Right hindlimb (tissue), 1 donor: ENCODE data around the gene LDLRAD4.
A peak's percentile ranks its signal among the peaks of the same experiment; 100 is the strongest.
"Not testable (repeated sequence)": the region's sequence is repeated elsewhere in the genome, so short reads cannot be mapped to it uniquely, and the experiment has no call there.

Source experiments
- DNase-seq: peaks from one replicate; pipeline ENCODE4 v3.0.0-alpha.2; 2018

The LDLRAD4 gene

DNA sequence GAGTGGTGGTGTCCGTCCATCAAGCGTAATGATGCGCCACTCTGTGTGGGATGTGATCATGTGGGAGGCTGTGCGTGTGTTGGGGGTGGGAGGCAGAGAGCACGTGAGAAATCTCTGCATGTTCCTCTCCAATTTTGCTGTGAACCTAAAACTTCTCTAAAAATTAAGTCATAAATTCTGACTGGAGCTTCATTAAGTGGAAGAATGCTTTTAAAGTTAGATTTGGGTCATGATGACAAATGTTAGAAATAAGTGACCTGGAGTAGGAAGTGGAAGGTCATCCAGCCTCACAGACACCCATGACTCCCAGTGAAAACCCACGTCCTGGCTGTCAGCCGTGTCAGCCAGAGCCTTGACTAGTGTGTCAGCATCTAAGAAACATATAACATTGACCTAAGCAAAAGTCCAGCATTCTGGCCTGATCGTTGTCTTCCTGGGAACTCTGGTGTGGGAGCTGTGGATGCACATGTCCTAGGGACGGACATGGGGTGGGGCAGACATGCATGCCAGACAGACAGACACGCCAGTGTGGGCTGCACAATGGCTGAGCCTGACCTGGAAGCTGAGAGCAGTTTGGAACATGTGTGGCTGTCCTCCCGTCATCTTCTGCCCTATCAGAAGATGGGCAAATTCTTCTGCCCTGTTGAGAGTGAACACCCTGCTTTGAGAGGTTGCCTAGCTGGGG lies 262.2 kb downstream of the LDLRAD4 start:
- no peak for DNase-seq

DNA sequence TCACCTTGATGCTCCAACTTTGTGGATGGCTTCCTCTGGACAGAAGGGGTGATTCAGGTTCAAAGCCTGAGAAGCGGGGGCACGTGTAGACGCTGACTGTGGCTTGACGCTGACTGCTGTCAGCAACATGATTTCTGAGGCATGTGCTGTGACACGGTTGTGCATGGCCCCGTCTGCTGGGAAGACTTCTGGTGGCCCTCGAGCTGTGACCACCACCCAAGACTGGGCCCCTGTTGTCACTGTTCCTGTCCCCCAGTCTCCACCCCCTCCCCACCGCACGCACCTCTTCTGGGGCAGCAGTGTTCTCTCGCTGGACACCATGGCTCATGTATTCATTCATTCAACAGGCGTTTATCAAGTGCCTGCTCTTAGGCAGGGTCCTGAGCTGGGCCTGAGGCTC lies 262.8 kb downstream of the LDLRAD4 start:
- DNase-seq, result no peak

GRCh38 chr18:13481820-13482617 lies 263.5 kb downstream of the LDLRAD4 start:
- no peak for DNase-seq

GRCh38 chr18:13482618-13482945 lies 264.0 kb downstream of the LDLRAD4 start:
- DNase-seq, result no peak

DNA sequence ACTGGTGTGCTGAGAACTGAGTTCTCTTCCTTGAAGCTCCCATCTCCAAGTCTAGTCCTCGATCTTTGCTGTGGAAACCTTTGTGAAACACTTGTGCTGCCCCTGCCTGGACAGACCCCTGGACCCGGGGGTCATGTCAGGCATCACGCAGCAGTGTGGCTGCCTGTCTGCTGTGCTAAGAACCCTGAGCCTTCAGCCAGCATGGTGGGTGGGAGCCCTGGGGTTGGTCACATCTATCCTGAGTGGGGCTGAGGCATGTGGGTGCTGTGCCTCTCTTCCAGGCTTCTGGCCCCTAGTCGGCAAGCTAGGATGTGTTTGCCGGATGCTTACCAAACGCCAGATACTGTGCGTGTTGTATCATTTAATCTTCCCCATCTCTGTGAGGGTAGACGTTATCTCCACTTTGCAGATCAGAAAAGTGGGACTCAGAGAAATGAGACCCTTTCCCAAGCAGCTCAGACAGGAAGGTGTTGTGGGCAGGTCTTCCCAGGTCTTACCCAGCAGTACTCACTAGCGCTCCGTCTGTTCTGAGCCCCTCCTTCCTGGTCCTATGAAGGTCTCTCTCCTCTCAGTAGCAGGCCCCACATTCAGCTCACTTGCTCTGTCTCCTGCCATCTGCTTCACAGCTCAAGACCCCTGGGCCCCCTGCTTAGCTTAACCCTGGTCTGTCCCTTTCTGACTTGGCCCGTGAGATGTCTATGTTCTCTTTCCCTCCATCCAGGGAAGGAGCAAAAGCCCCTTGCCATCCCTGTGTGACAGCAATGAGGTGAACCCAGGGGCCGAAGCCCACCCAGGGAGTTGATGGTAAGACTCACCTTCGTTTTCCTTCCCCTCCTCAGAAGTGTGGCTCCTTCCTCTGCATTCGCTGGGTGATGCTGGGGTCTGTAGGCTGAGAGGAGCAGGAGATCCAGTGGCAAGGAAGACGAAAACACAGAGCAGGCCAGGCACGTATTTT lies 265.0 kb downstream of the LDLRAD4 start:
- DNase-seq, result no peak

DNA sequence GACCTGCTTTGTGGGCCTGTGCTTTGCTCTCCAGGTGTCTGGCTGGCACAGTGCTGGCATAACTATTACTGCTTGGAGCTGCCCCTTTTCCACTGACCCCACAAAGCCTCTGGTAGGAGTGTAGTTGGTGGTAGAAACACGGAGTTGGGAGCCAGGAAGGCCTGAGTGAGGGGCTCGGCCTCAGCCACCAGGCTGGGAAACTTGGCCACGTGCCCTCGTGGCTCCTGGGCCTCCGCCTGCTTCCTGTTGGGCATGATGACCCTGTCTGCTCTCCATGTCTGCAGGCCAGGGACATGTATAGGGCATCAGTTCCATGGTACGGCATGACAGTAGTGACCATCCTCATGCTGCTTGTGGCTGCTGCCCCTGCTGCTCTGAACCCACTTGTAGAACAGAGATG lies 266.6 kb downstream of the LDLRAD4 start:
- DNase-seq, result no peak

DNA sequence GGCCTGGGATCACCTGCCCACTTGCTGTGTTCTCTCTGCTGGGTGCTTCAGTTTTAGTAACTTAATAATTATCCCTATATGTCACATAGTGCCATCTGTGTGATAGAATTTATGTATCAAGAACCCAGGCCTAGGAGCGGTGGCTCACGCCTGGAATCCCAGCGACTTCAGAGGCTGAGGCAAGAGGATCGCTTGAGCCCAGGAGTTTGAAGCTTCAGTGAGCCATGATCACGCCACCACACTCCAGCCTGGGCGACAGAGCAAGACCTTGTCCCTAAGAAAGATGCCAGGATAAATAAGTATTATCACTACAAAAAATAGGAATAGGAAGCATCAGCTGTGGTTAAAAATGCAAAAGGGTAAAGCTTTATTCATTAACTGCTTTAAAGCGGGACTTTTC lies 267.0 kb downstream of the LDLRAD4 start:
- no peak for DNase-seq

DNA sequence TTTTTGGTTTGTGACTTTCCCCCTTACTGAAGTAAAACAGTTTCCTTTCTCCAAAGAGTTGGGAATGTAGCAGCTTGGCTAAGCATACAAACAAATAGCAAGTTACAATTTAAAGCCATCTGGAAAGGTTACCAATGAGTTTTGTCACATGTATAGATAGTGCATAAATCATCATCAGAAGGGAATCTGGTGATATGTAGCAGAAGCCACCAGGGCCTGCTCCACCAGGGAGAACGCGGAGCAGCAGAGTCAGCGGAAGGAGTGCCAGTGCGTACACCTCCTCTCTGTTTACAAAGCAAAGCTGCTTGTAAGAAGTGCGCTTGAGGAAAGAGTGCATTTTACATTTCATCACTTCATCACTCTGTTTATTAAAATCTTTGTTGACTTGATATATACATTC lies 267.7 kb downstream of the LDLRAD4 start:
- DNase-seq, result no peak

DNA sequence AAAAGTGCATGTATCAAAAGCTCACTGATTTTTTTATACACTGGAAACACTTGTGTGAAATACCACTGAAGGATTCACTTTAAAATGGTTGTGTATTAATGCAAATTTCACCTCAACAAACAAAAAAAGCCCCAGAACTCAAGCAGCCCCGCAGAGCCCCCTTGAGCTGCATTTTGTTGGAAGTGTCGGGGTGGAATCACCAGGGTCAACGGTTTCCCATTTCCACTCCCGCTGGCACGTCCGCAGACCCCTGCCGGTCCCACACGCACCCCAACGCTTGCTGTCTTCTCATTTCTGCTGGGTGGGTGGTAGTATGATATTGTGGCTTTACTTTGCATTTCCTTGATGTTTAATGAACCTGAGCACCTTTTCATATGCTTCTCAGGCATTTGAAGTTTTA lies 268.1 kb downstream of the LDLRAD4 start:
- DNase-seq, result no peak

DNA sequence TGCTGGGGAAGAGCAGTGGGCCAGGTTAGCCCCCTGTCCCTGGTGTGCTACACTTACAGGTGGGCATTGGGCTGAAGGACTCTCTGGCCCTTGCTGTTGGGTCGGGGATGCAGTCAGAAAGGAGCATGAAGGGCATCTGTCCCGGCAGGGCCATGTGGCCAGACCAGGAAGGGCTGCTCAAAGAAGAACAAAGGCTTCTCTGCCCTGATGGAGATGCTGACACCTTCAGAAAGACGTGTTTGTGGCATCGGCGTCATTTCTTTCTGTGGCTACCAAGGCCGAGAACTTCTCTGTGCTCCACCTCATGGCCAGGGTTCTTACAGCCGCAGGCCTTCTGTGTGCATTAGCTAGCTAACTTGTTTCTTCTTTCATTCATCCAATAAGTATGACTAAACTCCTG lies 268.7 kb downstream of the LDLRAD4 start:
- DNase-seq, result no peak

GRCh38 chr18:13488281-13488929 lies 269.8 kb downstream of the LDLRAD4 start:
- no peak for DNase-seq

DNA sequence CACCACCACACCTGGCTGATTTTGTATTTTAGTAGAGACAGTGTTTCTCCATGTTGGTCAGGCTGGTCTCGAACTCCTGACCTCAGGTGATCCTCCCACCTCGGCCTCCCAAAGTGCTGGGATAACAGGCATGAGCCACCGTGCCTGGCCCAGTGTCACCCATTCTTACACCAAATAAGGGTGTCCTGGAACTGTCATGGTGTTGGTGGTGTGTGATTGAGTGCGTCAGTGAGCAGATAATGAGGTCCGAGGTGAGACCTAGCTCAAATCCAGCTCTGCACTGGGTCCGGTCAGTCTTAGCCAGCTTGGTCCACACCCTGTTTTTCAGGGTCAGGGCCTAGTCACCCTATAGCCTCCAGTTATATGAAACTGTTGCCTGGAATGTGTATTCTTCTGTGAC lies 270.7 kb downstream of the LDLRAD4 start:
- not testable (repeated sequence) for DNase-seq

GRCh38 chr18:13491138-13491537 lies 272.6 kb downstream of the LDLRAD4 start:
- DNase-seq, result no peak

DNA sequence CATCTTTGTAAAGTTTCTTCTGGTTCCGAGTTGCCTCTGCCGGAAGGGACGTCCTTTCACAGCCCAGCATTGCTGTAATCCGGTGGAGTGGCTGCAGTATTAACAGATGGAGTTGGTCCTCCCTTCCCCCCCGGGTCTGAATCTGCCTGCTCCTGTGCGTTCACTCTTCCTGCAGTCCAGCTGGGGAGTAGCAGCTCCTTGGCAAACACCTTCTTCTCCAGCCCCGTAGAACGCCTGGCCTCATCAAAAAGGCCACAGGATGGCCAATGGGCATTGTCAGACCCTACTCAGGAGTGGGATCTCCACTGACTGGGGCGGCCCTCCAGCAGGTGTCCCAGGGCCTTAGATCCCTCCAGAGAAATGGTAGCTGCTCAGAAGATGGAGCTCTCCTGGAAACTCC lies 273.8 kb downstream of the LDLRAD4 start:
- DNase-seq, result no peak

DNA sequence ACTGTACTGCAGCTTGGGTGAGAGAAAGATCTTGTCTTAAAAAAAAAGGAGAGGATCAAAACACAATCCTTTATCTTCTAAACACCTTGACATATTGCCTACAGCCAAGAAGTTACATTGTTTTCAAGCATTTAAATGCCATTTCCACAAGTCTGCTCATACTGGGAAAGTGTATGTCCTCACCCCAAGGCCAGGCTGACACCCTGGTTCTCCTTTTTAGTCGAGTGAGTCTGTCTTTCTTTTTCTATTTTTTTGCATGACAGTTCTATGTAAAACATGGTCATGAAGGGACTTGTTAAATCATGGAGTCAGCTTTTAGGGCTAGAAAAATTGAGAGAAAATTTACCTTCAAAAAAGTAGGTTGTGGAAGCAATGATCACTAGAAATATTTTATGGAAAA lies 274.5 kb downstream of the LDLRAD4 start:
- DNase-seq, result no peak

DNA sequence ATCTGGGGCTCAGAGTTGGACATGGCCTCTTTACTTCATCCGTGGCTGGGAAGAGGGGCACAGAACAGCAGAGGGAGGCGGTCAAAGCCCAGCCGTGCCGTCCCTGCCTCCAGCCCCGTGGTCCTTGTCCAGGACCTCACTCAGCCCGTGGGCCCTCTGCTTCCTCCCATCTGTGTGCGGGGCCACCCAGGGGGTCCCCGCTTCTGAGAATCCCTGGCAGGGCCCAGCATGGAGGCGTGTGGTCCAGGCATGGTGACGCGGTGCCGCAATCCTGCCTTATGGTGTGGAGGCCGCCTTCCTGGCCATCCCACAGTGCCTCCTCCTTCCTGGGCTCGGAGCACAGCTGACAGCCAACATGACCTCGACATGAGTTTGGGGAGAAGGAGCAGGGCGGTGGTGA lies 275.2 kb downstream of the LDLRAD4 start:
- no peak for DNase-seq

GRCh38 chr18:13494871-13495445 lies 276.4 kb downstream of the LDLRAD4 start:
- no peak for DNase-seq

DNA sequence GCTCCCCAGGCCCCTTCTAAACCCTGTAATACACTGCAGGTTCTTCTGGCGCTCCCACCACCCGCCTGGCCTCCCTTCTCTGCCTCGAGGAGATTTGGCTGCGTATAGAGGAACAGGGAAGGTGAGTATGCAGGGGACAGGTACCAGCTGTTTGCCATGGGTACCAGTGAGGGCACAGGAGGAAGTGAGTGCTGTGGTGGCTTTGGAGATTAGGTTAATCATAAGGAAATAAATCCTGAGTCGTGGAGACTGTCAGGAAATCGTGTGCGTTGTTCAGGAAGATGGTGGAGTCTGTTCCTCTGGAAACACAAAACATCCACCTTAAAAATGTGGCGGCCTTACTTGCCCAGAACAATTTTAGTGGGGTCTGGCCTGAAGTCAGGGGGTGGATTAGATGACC lies 277.4 kb downstream of the LDLRAD4 start:
- DNase-seq, result no peak

- DNase-seq, result no peak
Observed at GRCh38 chr18:13496691-13497281, 278.2 kb downstream of the LDLRAD4 start.

DNA sequence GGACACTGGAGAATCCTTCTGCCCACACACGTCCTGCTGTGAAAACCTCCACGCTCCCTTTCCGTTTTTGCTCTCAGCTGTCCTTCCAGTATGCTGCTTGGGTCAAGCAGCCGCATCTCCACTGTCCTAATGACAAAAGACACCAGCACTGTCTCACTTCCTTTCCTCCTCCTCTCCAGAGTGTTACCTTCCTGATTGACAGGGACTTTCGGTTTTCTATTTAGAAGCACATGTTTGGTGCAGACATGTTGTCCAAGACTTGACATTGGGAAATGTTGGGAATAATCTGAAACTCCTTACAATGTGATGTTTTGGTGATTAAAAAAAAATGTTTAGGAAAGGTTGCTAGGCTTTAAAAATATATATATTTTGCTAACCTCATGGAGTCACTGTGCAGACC lies 281.2 kb downstream of the LDLRAD4 start:
- no peak for DNase-seq

- DNase-seq, result peak; percentile 71
Observed at GRCh38 chr18:13500227-13500865, 281.8 kb downstream of the LDLRAD4 start.
